Measurements from ENCODE around the gene RGS17.

The RGS17 gene

GRCh38 chr6:153056308-153056707 lies 74.8 kb downstream of the RGS17 start:
- Histone ChIP-seq H3K79me2 (ENCODE audit: low read length) (no peaks in the 10 kb centered on the region), H3K9ac (ENCODE audit: low read length) (no peak overlapping the region), H3K9me3 (ENCODE audit: insufficient read depth, low read length) (no peaks in the 10 kb centered on the region), H3K4me3 (ENCODE audit: low read length) (no peak overlapping the region), H3K4me2 (ENCODE audit: low read length) (no peak overlapping the region), H3K4me1 (ENCODE audit: low read length) (no peaks in the 10 kb centered on the region), H2AFZ (ENCODE audit: low read depth, low read length) (no peak overlapping the region), H3K27me3 (ENCODE audit: low read depth, low read length) (no peaks in the 10 kb centered on the region), H3K27ac (ENCODE audit: low read length) (no peak overlapping the region), H3K36me3 (replicated peaks; ENCODE audit: low read depth, low read length) (no peaks in the 10 kb centered on the region), H4K20me1 (ENCODE audit: insufficient read depth, low read length) (no peaks in the 10 kb centered on the region)
- no peak for TF ChIP-seq CTCF (IDR thresholded peaks at IDR 0.05; ENCODE audit: low read depth, low read length)
- TF ChIP-seq EZH2phosphoT487 (IDR thresholded peaks at IDR 0.05; ENCODE audit: low read depth) = no peak

GRCh38 chr6:153051801-153052200 lies 79.3 kb downstream of the RGS17 start:
- Histone ChIP-seq H3K4me1 (ENCODE audit: low read length) (no peaks in the 10 kb centered on the region), H3K27ac (ENCODE audit: low read length) (no peak overlapping the region), H3K4me3 (ENCODE audit: low read length) (no peak overlapping the region), H3K9ac (ENCODE audit: low read length) (no peak overlapping the region), H4K20me1 (ENCODE audit: insufficient read depth, low read length) (no peaks in the 10 kb centered on the region), H3K4me2 (ENCODE audit: low read length) (no peak overlapping the region), H3K27me3 (ENCODE audit: low read depth, low read length) (no peaks in the 10 kb centered on the region), H3K9me3 (ENCODE audit: insufficient read depth, low read length) (no peaks in the 10 kb centered on the region), H3K79me2 (ENCODE audit: low read length) (no peaks in the 10 kb centered on the region), H3K36me3 (replicated peaks; ENCODE audit: low read depth, low read length) (no peaks in the 10 kb centered on the region), H2AFZ (ENCODE audit: low read depth, low read length) (no peak overlapping the region)
- TF ChIP-seq EZH2phosphoT487 (IDR thresholded peaks at IDR 0.05; ENCODE audit: low read depth) = no peak
- no peak for TF ChIP-seq CTCF (IDR thresholded peaks at IDR 0.05; ENCODE audit: low read depth, low read length)

- H3K9me3 ChIP-seq (ENCODE audit: insufficient read depth, low read length) = no peaks in the 10 kb centered on the region
- no peak overlapping the region for H3K4me2 ChIP-seq (ENCODE audit: low read length)
- H3K4me3 ChIP-seq (ENCODE audit: low read length) = no peak overlapping the region
- no peaks in the 10 kb centered on the region for H4K20me1 ChIP-seq (ENCODE audit: insufficient read depth, low read length)
- H3K4me1 ChIP-seq (ENCODE audit: low read length) = no peaks in the 10 kb centered on the region
- H3K27me3 ChIP-seq (ENCODE audit: low read depth, low read length) = no peaks in the 10 kb centered on the region
- H3K36me3 ChIP-seq (replicated peaks; ENCODE audit: low read depth, low read length) = no peaks in the 10 kb centered on the region
- H3K9ac ChIP-seq (ENCODE audit: low read length) = no peak overlapping the region
- no peak overlapping the region for H3K27ac ChIP-seq (ENCODE audit: low read length)
- TF ChIP-seq CTCF (IDR thresholded peaks at IDR 0.05; ENCODE audit: low read depth, low read length) (no peak), EZH2phosphoT487 (IDR thresholded peaks at IDR 0.05; ENCODE audit: low read depth) (no peak)
- H2AFZ ChIP-seq (ENCODE audit: low read depth, low read length) = no peak overlapping the region
- no peaks in the 10 kb centered on the region for H3K79me2 ChIP-seq (ENCODE audit: low read length)
Observed at GRCh38 chr6:153048631-153049030, 82.5 kb downstream of the RGS17 start.

- Histone ChIP-seq H3K9me3 (ENCODE audit: insufficient read depth, low read length) (no peaks in the 10 kb centered on the region), H3K4me3 (ENCODE audit: low read length) (no peak overlapping the region), H3K9ac (ENCODE audit: low read length) (no peak overlapping the region), H3K79me2 (ENCODE audit: low read length) (no peaks in the 10 kb centered on the region), H3K27me3 (ENCODE audit: low read depth, low read length) (no peaks in the 10 kb centered on the region), H3K27ac (ENCODE audit: low read length) (no peak overlapping the region), H4K20me1 (ENCODE audit: insufficient read depth, low read length) (no peaks in the 10 kb centered on the region), H3K4me1 (ENCODE audit: low read length) (no peaks in the 10 kb centered on the region), H3K4me2 (ENCODE audit: low read length) (no peak overlapping the region), H2AFZ (ENCODE audit: low read depth, low read length) (no peak overlapping the region), H3K36me3 (replicated peaks; ENCODE audit: low read depth, low read length) (no peaks in the 10 kb centered on the region)
- TF ChIP-seq EZH2phosphoT487 (IDR thresholded peaks at IDR 0.05; ENCODE audit: low read depth) (no peak), CTCF (IDR thresholded peaks at IDR 0.05; ENCODE audit: low read depth, low read length) (no peak)
Observed at GRCh38 chr6:153047386-153047785, 83.7 kb downstream of the RGS17 start.
